ENCODE measurements around the gene RNF111. TPM values are rescaled to one million over a fixed set of nuclear protein-coding genes. Genes with fewer than 3 reads are reported as not detected.

RNF111 gene
- total and polyA plus RNA-seq, 12 donors, result 5.7 to 41.6 (median 24.0) TPM

DNA sequence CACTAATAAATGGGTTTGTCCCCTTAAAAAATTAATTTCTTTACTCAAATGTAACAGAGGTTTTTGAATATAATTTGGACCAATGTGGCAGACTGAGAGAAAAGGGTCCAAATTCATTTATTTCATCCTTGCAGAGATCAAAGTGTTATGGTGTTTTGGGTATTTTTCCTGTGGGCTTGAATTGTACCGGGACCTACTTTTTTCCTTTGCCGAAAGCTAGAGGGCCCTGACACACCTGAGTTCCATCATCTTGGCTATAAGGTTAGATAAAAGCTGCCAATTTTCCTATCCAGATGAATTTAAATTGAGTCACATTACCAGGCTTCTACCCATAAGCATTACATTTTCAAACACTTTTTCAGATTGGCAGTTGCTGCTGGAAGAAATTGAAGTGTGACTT, 118.4 kb downstream of the RNF111 start:
- Histone ChIP-seq H3K27ac (no peak overlapping the region), H3K4me1 (replicated peaks in 1 of 2) (peaks cover 0 to 6% of the 10 kb centered on the region in 2 donors), H3K4me3 (peak overlapping the region in 1 of 4 donors; percentile 61), H3K36me3 (replicated peaks in 1 of 2) (no peaks in the 10 kb centered on the region), H3K27me3 (no peaks in the 10 kb centered on the region), H3K9me3 (replicated peaks in 1 of 3) (no peaks in the 10 kb centered on the region)
- DNase-seq, result no peak
- intact Hi-C loops (cut with DNase I), result loop anchor here in 1 of 2 donors (10.0 kb wide), 1 partner anchor 111 kb away; no protein-coding TSS in a partner anchor
- WGBS, 4 donors, result 55 to 64% (median 61%) methylated on average over 2 of the region's 2 CpGs
- no peak for TF ChIP-seq POLR2A (IDR thresholded peaks at IDR 0.05)
- TF ChIP-seq, protein P1, sequence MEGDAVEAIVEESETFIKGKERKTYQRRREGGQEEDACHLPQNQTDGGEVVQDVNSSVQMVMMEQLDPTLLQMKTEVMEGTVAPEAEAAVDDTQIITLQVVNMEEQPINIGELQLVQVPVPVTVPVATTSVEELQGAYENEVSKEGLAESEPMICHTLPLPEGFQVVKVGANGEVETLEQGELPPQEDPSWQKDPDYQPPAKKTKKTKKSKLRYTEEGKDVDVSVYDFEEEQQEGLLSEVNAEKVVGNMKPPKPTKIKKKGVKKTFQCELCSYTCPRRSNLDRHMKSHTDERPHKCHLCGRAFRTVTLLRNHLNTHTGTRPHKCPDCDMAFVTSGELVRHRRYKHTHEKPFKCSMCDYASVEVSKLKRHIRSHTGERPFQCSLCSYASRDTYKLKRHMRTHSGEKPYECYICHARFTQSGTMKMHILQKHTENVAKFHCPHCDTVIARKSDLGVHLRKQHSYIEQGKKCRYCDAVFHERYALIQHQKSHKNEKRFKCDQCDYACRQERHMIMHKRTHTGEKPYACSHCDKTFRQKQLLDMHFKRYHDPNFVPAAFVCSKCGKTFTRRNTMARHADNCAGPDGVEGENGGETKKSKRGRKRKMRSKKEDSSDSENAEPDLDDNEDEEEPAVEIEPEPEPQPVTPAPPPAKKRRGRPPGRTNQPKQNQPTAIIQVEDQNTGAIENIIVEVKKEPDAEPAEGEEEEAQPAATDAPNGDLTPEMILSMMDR (IDR thresholded peaks at IDR 0.05), result no peak

DNA sequence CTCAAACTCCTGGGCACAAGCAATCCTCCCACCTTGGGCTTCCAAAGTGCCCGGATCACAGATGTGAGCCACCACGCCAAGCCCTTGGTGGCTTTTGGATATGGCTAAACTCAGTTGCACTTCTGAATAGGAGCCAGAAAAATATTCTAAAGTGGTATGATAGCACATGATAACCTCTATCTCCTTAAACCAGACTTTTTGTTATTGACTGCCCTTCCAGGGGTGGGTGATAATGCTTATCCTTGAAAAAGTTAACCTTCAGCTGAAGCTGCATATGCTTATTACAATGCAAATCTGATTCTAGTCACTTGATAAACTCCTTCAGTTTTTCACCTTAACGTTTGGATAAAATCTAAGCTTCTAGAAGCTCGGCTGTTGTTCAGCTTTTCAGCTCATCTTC, 123.8 kb downstream of the RNF111 start:
- Histone ChIP-seq H3K27ac (no peak overlapping the region), H3K4me3 (no peak overlapping the region), H3K9me3 (replicated peaks in 1 of 3) (no peaks in the 10 kb centered on the region), H3K4me1 (replicated peaks in 1 of 2) (no peaks in the 10 kb centered on the region), H3K36me3 (replicated peaks in 1 of 2) (no peaks in the 10 kb centered on the region), H3K27me3 (no peaks in the 10 kb centered on the region)
- DNase-seq, result no peak
- WGBS, 4 donors, result 87 to 96% (median 92%) methylated on average over 4 of the region's 4 CpGs
- TF ChIP-seq POLR2A (IDR thresholded peaks at IDR 0.05), result no peak
- TF ChIP-seq, protein P1 (IDR thresholded peaks at IDR 0.05), result no peak
- intact Hi-C loops (cut with DNase I), result no loop called here

DNA sequence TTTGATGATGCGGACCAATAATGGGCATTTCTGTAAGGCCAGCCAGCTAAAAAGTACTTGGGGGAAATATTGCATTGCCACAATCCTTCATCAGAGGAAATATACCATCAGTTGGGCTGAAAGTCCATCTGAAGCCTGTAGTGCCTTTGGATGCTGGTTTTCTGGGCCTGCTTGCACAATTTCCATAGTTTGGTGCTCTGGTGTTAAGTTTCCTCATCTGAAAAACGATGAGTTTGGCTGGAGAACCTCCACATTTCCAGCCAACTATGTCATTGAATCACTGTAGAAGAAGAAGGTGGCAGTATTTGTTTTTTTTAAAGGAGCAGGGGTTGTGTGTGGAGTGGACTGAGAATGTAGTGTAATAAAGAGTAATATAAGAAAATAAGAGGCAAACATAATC, 127.6 kb downstream of the RNF111 start:
- Histone ChIP-seq H3K4me3 (no peak overlapping the region), H3K36me3 (replicated peaks in 1 of 2) (no peaks in the 10 kb centered on the region), H3K9me3 (replicated peaks in 1 of 3) (no peaks in the 10 kb centered on the region), H3K4me1 (replicated peaks in 1 of 2) (no peaks in the 10 kb centered on the region), H3K27me3 (no peaks in the 10 kb centered on the region), H3K27ac (no peak overlapping the region)
- 86 to 89% (median 87%) methylated on average over 2 of the region's 2 CpGs for WGBS, 4 donors
- TF ChIP-seq POLR2A (IDR thresholded peaks at IDR 0.05), result no peak
- TF ChIP-seq, protein P1 (IDR thresholded peaks at IDR 0.05), result no peak
- no peak for DNase-seq
- intact Hi-C loops (cut with DNase I), result no loop called here

DNA sequence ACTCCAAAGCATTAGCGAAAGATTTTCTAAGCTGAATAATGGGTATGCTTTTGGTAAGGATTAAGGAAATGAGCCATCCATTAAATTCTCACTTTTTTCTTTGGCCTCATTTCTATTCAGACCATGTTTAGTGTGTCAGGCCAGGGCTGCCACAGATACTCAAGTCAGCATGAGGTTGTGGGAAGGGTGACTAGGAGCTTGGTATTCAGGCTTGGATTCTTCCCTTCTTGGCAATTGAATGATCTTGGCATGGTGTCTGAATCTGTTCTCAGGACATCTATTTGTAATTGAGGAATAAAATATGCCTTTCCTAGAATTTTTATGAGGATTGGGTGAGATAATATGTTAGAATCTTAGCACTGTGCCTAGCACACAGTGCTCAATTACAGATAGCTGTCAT, 128.7 kb downstream of the RNF111 start:
- Histone ChIP-seq H3K9me3 (replicated peaks in 1 of 3) (no peaks in the 10 kb centered on the region), H3K4me3 (no peak overlapping the region), H3K27me3 (no peaks in the 10 kb centered on the region), H3K27ac (no peak overlapping the region), H3K4me1 (replicated peaks in 1 of 2) (no peaks in the 10 kb centered on the region), H3K36me3 (replicated peaks in 1 of 2) (no peaks in the 10 kb centered on the region)
- no peak for TF ChIP-seq POLR2A (IDR thresholded peaks at IDR 0.05)
- TF ChIP-seq, protein P1 (IDR thresholded peaks at IDR 0.05), result no peak
- WGBS, 4 donors, result 95 to 100% (median 100%) methylated on average over 1 of the region's 1 CpG
- no peak for DNase-seq
- intact Hi-C loops (cut with DNase I), result no loop called here
